Liver (tissue), 9 donors: ENCODE results near the gene CNKSR3. TPM values are rescaled to one million over a fixed set of nuclear protein-coding genes. Genes with fewer than 3 reads are reported as not detected.

Experiments
- DNase-seq: peaks from one replicate; pipeline ENCODE4 v3.0.0-alpha.2; 2017; ENCODE audit warnings: low spot score
- H3K27ac ChIP-seq, 2 donors: one replicate each; pipeline ENCODE4 v1.7.0; 2013; ENCODE audit warnings: inconsistent platforms in 2 of 2, low read length in 2 of 2, control low read depth in 1 of 2, low read depth in 1 of 2, mild to moderate bottlenecking in 1 of 2
- H3K27me3 ChIP-seq, 4 donors: one replicate each; pipeline versions ENCODE4 v1.6.1 to v1.7.0; 2013; ENCODE audit warnings: low read length in 3 of 4, inconsistent platforms in 1 of 4, mild to moderate bottlenecking in 1 of 4, moderate library complexity in 1 of 4; ENCODE audit not compliant: control insufficient read depth in 4 of 4, insufficient read depth in 4 of 4
- H3K36me3 ChIP-seq, 4 donors: one replicate each; pipeline versions ENCODE4 v1.6.1 to v1.7.0; 2013; ENCODE audit warnings: low read length in 3 of 4, mild to moderate bottlenecking in 3 of 4, low read depth in 1 of 4, moderate library complexity in 1 of 4; ENCODE audit not compliant: control insufficient read depth in 4 of 4, insufficient read depth in 3 of 4
- H3K4me1 ChIP-seq, 4 donors: one replicate each; pipeline versions ENCODE4 v1.6.1 to v1.7.0; 2013; ENCODE audit warnings: low read length in 3 of 4, mild to moderate bottlenecking in 3 of 4, moderate library complexity in 1 of 4; ENCODE audit not compliant: control insufficient read depth in 4 of 4, insufficient read depth in 4 of 4
- H3K4me3 ChIP-seq, 3 donors: one replicate each; pipeline versions ENCODE4 v1.6.1 to v1.7.0; 2013; ENCODE audit warnings: low read length in 3 of 3, control low read depth in 1 of 3, low read depth in 1 of 3, mild to moderate bottlenecking in 1 of 3
- H3K9ac ChIP-seq, 2 donors: one replicate each; pipeline ENCODE4 v1.7.0; 2013; ENCODE audit warnings: low read length in 2 of 2, mild to moderate bottlenecking in 2 of 2, moderate library complexity in 2 of 2, control low read depth in 1 of 2, low read depth in 1 of 2
- H3K9me3 ChIP-seq, 4 donors: one replicate each; pipeline versions ENCODE4 v1.6.1 to v1.7.0; 2013; ENCODE audit warnings: low read length in 3 of 4; ENCODE audit not compliant: control insufficient read depth in 4 of 4
- ATF3 ChIP-seq: IDR thresholded peaks from 2 replicates; pipeline ENCODE4 v1.6.1; 2016; ENCODE audit warnings: antibody characterized with exemption
- EGR1 ChIP-seq, 2 donors: IDR thresholded peaks; 2 replicates each; pipeline ENCODE4 v1.6.1; 2016 to 2018; ENCODE audit warnings: antibody characterized with exemption in 2 of 2, low read depth in 2 of 2
- FOXA1 ChIP-seq: IDR thresholded peaks from 2 replicates; pipeline ENCODE4 v1.6.1; 2016; ENCODE audit warnings: antibody characterized with exemption
- FOXA2 ChIP-seq: IDR thresholded peaks from 2 replicates; pipeline ENCODE4 v1.6.1; 2016; ENCODE audit warnings: antibody characterized with exemption
- HNF4A ChIP-seq, 2 donors: conservative IDR thresholded peaks; 2 replicates each; pipeline ENCODE4 v1.6.1; 2016; ENCODE audit warnings: antibody characterized with exemption in 2 of 2, mild to moderate bottlenecking in 2 of 2
- JUND ChIP-seq, 2 donors: IDR thresholded peaks; 2 replicates each; pipeline ENCODE4 v1.6.1; 2016; ENCODE audit warnings: antibody characterized with exemption in 2 of 2
- MAX ChIP-seq: IDR thresholded peaks from 2 replicates; pipeline ENCODE4 v1.6.1; 2016; ENCODE audit warnings: antibody characterized with exemption
- NR2F2 ChIP-seq: IDR thresholded peaks from 2 replicates; pipeline ENCODE4 v1.6.1; 2016; ENCODE audit warnings: antibody characterized with exemption
- RAD21 ChIP-seq, 2 donors: IDR thresholded peaks; 2 replicates each; pipeline ENCODE4 v1.6.1; 2016; ENCODE audit warnings: antibody characterized with exemption in 2 of 2, mild to moderate bottlenecking in 2 of 2
- REST ChIP-seq: IDR thresholded peaks from 2 replicates; pipeline ENCODE4 v1.6.1; 2016; ENCODE audit warnings: antibody characterized with exemption, mild to moderate bottlenecking
- RXRA ChIP-seq, 2 donors: IDR thresholded peaks; 2 replicates each; pipeline ENCODE4 v1.6.1; 2017 to 2018; ENCODE audit warnings: antibody characterized with exemption in 2 of 2, mild to moderate bottlenecking in 1 of 2
- SP1 ChIP-seq: IDR thresholded peaks from 2 replicates; pipeline ENCODE4 v1.6.1; 2018; ENCODE audit warnings: antibody characterized with exemption, mild to moderate bottlenecking
- TAF1 ChIP-seq: conservative IDR thresholded peaks from 2 replicates; pipeline ENCODE4 v1.6.1; 2016; ENCODE audit warnings: antibody characterized with exemption, mild to moderate bottlenecking
- YY1 ChIP-seq: IDR thresholded peaks from 2 replicates; pipeline ENCODE4 v1.6.1; 2016; ENCODE audit warnings: antibody characterized with exemption, mild to moderate bottlenecking
- ZBTB33 ChIP-seq: IDR thresholded peaks from 2 replicates; pipeline ENCODE4 v1.6.1; 2016; ENCODE audit warnings: antibody characterized with exemption
- WGBS: extraction: QIAGEN DNeasy Blood & Tissue Kit; methylation state at CpG from one replicate; pipeline ENCODE4 v1.1.7; 2013; 5-methylcytosine and 5-hydroxymethylcytosine counted together
- polyA plus RNA-seq, 2 donors: library from polyadenylated mRNA; stranded (reverse) in 1 of 2; unstranded in 1 of 2; fragments of 200-250 nt in 1 of 2; fragments of >200 nt in 1 of 2; fragmentation: Nextera tagmentation in 1 of 2; extraction: Ambion mirVana in 1 of 2; gene quantifications; one replicate each; pipeline versions ENCODE4 v1.2.1 to v1.2.3, GENCODE V29; 2013 to 2015
- total RNA-seq, 2 donors: library from RNA; depleted of rRNA; stranded (reverse); fragments of >200 nt; gene quantifications; one replicate each; pipeline ENCODE4 v1.2.3, GENCODE V29; 2014
- TF ChIP-seq, protein P1 (sequence below): fragments of 150-350 bp; IDR thresholded peaks from 2 replicates; pipeline ENCODE4 v1.5.1; 2017; ENCODE audit warnings: improper control_type of control experiment, low read depth, low read length; ENCODE audit not compliant: missing input control
- donor health status: healthy.
- donor health status: healthy.
- donor health status: healthy.
- donor health status: healthy.
- donor health status: healthy.

Gene CNKSR3
- total and polyA plus RNA-seq, 4 donors: 6.4 to 22.7 (median 15.0) TPM

- no peak overlapping the region for H3K4me3 ChIP-seq
- no peaks in the 10 kb centered on the region for H3K27me3 ChIP-seq
- no peak overlapping the region for H3K9ac ChIP-seq
- H3K9me3 ChIP-seq: no peaks in the 10 kb centered on the region
- TF ChIP-seq ATF3: no peak
- TF ChIP-seq FOXA2: no peak
- TF ChIP-seq EGR1 (IDR thresholded peaks at IDR 0.05; ENCODE audit: low read depth in 2 of 2): no peak
- no peak for TF ChIP-seq NR2F2
- TF ChIP-seq TAF1: no peak
- TF ChIP-seq HNF4A (conservative IDR thresholded peaks at IDR 0.05): no peak
- no peak for TF ChIP-seq RXRA (IDR thresholded peaks at IDR 0.05)
- TF ChIP-seq MAX: no peak
- TF ChIP-seq SP1: no peak
- no peak for TF ChIP-seq JUND (IDR thresholded peaks at IDR 0.05)
- TF ChIP-seq FOXA1: no peak
- no peak for TF ChIP-seq REST
- TF ChIP-seq, protein P1, sequence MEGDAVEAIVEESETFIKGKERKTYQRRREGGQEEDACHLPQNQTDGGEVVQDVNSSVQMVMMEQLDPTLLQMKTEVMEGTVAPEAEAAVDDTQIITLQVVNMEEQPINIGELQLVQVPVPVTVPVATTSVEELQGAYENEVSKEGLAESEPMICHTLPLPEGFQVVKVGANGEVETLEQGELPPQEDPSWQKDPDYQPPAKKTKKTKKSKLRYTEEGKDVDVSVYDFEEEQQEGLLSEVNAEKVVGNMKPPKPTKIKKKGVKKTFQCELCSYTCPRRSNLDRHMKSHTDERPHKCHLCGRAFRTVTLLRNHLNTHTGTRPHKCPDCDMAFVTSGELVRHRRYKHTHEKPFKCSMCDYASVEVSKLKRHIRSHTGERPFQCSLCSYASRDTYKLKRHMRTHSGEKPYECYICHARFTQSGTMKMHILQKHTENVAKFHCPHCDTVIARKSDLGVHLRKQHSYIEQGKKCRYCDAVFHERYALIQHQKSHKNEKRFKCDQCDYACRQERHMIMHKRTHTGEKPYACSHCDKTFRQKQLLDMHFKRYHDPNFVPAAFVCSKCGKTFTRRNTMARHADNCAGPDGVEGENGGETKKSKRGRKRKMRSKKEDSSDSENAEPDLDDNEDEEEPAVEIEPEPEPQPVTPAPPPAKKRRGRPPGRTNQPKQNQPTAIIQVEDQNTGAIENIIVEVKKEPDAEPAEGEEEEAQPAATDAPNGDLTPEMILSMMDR: no peak
- TF ChIP-seq RAD21 (IDR thresholded peaks at IDR 0.05): no peak
- H3K27ac ChIP-seq: no peak overlapping the region
- 87% methylated on average over 3 of the region's 3 CpGs for WGBS
- DNase-seq: no peak
- H3K4me1 ChIP-seq: peaks cover 0 to 17% (median 13%) of the 10 kb centered on the region in 4 donors
- no peaks in the 10 kb centered on the region for H3K36me3 ChIP-seq
Measured at GRCh38 chr6:154536999-154537398, 26.5 kb upstream of the CNKSR3 start.

- WGBS: 91% methylated on average over 7 of the region's 7 CpGs
- TF ChIP-seq RXRA (IDR thresholded peaks at IDR 0.05) (no peak), ZBTB33 (no peak), HNF4A (conservative IDR thresholded peaks at IDR 0.05) (no peak), FOXA2 (no peak), SP1 (no peak), ATF3 (no peak), NR2F2 (no peak), YY1 (no peak), REST (no peak), MAX (no peak), EGR1 (IDR thresholded peaks at IDR 0.05; ENCODE audit: low read depth in 2 of 2) (no peak), FOXA1 (no peak), TAF1 (no peak), RAD21 (IDR thresholded peaks at IDR 0.05) (no peak)
- TF ChIP-seq, protein P1: no peak
Measured at GRCh38 chr6:154536255-154536654, 25.8 kb upstream of the CNKSR3 start.

More at GRCh38 chr6:154536255-154536654, 25.8 kb upstream of the CNKSR3 start:
- no peak for DNase-seq
- no peaks in the 10 kb centered on the region for H3K27me3 ChIP-seq
- no peaks in the 10 kb centered on the region for H3K36me3 ChIP-seq
- H3K4me3 ChIP-seq: no peak overlapping the region
- no peaks in the 10 kb centered on the region for H3K9me3 ChIP-seq
- peaks cover 0 to 17% (median 13%) of the 10 kb centered on the region in 4 donors for H3K4me1 ChIP-seq
- no peak overlapping the region for H3K9ac ChIP-seq
- no peak overlapping the region for H3K27ac ChIP-seq
